ENCODE results near the gene C11orf21.

The C11orf21 gene

DNA sequence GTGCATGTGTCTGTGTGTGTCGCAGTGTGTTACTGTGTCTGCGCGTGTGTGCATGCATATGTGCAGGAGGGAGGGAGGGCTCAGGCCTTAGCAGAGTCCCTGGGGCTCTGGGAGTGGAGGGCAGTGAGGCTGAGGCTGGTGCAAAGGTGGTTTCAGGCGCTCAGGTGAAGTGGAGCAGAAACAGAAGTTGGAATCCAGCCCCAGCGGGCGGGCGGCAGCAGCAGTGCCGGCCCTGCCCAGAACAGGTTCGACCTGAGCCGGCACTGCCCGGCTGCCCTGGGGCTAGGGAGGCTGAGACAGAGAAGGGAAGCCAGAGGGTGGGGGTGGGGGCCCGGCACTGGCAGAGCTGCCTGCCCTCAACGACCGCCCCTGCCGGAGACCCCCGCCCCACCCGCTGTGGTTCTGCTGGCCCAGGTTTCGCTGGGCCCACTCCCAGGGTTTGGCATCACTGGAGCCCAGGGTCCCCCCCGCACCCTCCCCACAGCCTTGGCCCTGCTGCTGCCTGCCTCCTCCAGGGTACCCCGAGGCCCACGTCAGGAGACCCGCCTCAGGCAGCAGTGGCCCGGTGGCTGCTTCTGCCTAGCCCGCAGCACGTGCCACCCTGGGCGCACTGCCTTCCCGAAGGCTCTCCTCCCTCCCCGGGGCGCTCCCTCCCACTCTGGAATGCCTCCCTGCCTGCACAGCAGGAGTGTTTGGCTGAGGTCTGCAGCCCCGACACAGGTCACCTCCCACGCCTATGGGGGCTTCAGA, 44.6 kb downstream of the C11orf21 start:
- H3K4me3 ChIP-seq (ENCODE audit: low read depth, low read length): no peak overlapping the region
- DNase-seq (ENCODE audit: low read depth): no peak
- TF ChIP-seq CTCF (conservative IDR thresholded peaks at IDR 0.05; ENCODE audit: low read depth, low read length): no peak

- TF ChIP-seq CTCF (conservative IDR thresholded peaks at IDR 0.05; ENCODE audit: low read depth, low read length): no peak
- DNase-seq (ENCODE audit: low read depth): no peak
- H3K4me3 ChIP-seq (ENCODE audit: low read depth, low read length): no peak overlapping the region
Observed at GRCh38 chr11:2256293-2256913, 45.3 kb downstream of the C11orf21 start.

- DNase-seq (ENCODE audit: low read depth): no peak
- TF ChIP-seq CTCF (conservative IDR thresholded peaks at IDR 0.05; ENCODE audit: low read depth, low read length): no peak
- H3K4me3 ChIP-seq (ENCODE audit: low read depth, low read length): no peak overlapping the region
Observed at GRCh38 chr11:2252018-2252417, 49.7 kb downstream of the C11orf21 start.

GRCh38 chr11:2251138-2251537, 50.6 kb downstream of the C11orf21 start:
- no peak for TF ChIP-seq CTCF (conservative IDR thresholded peaks at IDR 0.05; ENCODE audit: low read depth, low read length)
- no peak for DNase-seq (ENCODE audit: low read depth)
- no peak overlapping the region for H3K4me3 ChIP-seq (ENCODE audit: low read depth, low read length)

- no peak for TF ChIP-seq CTCF (conservative IDR thresholded peaks at IDR 0.05; ENCODE audit: low read depth, low read length)
- DNase-seq (ENCODE audit: low read depth): no peak
- H3K4me3 ChIP-seq (ENCODE audit: low read depth, low read length): no peak overlapping the region
Observed at GRCh38 chr11:2250485-2250884, 51.2 kb downstream of the C11orf21 start.

DNA sequence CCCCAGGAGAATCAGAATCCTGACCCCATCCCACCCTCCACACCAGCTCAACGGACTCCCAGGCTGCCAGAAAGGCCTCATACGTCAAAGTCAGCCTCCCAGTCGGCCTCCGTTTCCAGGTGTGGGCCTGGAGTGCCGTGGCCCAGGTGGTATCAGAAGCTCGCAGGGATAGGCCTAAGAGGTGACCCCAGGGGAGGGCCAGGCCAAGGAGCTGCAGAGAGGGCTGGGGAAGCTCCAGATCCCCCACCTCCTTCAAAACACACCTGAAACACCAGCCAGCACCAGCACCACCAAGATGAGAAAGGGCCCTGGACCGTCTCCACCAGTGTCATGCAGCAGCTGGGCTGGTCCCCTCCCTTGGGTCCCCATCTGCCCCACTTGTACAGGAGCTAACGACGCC, 51.7 kb downstream of the C11orf21 start:
- DNase-seq (ENCODE audit: low read depth): no peak
- TF ChIP-seq CTCF (conservative IDR thresholded peaks at IDR 0.05; ENCODE audit: low read depth, low read length): no peak
- no peak overlapping the region for H3K4me3 ChIP-seq (ENCODE audit: low read depth, low read length)

All from choroid plexus epithelial cell (primary cell).